ENCODE results near the gene TMTC4.

- TF ChIP-seq CTCF (conservative IDR thresholded peaks at IDR 0.05; ENCODE audit: low read length) = no peak
- no peak for TF ChIP-seq EZH2phosphoT487 (IDR thresholded peaks at IDR 0.05; ENCODE audit: borderline replicate concordance, low read depth, low read length)
Observed at GRCh38 chr13:100610391-100611347, 63.9 kb downstream of the TMTC4 start.
